Adrenal gland (tissue), 5 donors: Measurements from ENCODE around the gene CAPN15.

Experiments
- CTCF ChIP-seq, 6 experiments: fragments of 450-650 bp in 4 of 6; fragments of 200-600 bp in 2 of 6; sonication (generic) in 1 of 6; IDR thresholded peaks; 1 replicate in 5 of 6; 2 replicates in 1 of 6; pipeline versions ENCODE4 v1.5.1 to v1.8.0; 2016 to 2021; ENCODE audit warnings: antibody characterized with exemption in 6 of 6, mild to moderate bottlenecking in 2 of 6, moderate library complexity in 1 of 6
- POLR2A ChIP-seq, 2 donors: fragments of 450-650 bp; IDR thresholded peaks; one replicate each; pipeline ENCODE4 v1.6.1; 2017; ENCODE audit warnings: antibody characterized with exemption in 2 of 2, mild to moderate bottlenecking in 2 of 2, moderate library complexity in 1 of 2
- donor health status: DM: no; HTN: no; CAD: no.

DNA sequence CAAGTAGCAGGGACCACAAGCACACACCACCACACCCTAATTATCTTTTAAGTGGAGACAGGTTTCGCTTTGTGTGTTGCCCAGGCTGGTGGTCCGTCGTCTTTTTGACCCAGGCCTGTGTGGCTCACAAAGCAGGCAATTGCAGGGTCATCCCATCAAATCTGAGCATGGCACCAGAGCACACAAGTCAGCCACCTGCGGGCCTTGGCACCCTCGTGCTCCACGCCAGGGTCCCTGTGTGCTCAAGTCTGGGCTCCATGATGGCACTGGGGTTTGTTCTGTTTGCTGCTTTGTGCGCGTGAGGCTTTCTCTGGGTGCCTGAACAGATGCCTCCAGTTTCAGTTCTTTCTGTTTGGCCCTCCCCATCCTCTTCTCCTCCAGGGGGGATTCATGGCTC lies 2.4 kb upstream of the CAPN15 start:
- no peak for TF ChIP-seq CTCF (IDR thresholded peaks at IDR 0.05)
- TF ChIP-seq POLR2A (IDR thresholded peaks at IDR 0.05): no peak
